ENCODE measurements around the gene IDI2. TPM values are rescaled to one million over a fixed set of nuclear protein-coding genes. Genes with fewer than 3 reads are reported as not detected.

Gene IDI2
- total and polyA plus RNA-seq, 2 of the 13 experiments (the other 11 are each of a cell fraction or from before 2014, with no cell fraction given): not detected

DNA sequence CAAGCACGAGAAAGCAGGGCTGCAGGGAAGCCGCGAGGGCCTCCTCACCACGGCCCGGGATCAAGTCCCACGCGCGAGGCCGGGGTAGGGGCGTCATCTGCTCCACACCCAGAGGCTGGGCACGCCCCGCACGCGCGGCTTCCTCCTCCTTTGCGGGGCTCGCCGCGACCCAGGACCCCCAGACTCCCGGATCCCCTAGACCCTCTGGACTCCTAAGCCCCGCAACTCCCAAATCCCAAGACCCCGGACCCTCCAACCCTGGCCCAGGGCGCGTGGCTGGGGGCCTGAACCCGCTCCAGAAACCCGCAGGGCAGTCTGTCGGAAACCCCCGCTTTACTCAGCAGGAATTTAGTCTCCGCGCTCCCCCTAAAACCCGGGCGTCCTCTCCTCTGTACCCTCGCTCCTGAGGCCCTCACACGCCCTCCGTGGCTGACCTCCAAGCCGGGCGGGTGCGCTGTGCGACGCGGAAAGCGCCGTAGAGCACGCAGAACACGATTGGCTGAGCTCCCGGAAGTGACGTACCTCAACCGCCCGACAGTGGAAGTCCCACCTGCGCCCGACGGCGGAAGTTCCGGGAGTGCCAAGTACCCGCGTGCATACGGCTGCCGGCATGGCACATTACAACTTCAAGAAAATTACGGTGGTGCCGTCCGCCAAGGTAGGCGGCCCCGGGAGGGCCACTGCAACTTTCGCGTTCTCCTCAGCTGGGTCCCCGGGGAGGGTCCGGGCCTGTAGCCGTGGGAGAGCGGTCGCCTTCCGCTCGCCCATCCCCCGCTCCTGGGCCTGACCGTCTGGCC lies 37.6 kb downstream of the IDI2 start, which contains the start of gene GTPBP4 (continued):
- TF ChIP-seq, protein P1, sequence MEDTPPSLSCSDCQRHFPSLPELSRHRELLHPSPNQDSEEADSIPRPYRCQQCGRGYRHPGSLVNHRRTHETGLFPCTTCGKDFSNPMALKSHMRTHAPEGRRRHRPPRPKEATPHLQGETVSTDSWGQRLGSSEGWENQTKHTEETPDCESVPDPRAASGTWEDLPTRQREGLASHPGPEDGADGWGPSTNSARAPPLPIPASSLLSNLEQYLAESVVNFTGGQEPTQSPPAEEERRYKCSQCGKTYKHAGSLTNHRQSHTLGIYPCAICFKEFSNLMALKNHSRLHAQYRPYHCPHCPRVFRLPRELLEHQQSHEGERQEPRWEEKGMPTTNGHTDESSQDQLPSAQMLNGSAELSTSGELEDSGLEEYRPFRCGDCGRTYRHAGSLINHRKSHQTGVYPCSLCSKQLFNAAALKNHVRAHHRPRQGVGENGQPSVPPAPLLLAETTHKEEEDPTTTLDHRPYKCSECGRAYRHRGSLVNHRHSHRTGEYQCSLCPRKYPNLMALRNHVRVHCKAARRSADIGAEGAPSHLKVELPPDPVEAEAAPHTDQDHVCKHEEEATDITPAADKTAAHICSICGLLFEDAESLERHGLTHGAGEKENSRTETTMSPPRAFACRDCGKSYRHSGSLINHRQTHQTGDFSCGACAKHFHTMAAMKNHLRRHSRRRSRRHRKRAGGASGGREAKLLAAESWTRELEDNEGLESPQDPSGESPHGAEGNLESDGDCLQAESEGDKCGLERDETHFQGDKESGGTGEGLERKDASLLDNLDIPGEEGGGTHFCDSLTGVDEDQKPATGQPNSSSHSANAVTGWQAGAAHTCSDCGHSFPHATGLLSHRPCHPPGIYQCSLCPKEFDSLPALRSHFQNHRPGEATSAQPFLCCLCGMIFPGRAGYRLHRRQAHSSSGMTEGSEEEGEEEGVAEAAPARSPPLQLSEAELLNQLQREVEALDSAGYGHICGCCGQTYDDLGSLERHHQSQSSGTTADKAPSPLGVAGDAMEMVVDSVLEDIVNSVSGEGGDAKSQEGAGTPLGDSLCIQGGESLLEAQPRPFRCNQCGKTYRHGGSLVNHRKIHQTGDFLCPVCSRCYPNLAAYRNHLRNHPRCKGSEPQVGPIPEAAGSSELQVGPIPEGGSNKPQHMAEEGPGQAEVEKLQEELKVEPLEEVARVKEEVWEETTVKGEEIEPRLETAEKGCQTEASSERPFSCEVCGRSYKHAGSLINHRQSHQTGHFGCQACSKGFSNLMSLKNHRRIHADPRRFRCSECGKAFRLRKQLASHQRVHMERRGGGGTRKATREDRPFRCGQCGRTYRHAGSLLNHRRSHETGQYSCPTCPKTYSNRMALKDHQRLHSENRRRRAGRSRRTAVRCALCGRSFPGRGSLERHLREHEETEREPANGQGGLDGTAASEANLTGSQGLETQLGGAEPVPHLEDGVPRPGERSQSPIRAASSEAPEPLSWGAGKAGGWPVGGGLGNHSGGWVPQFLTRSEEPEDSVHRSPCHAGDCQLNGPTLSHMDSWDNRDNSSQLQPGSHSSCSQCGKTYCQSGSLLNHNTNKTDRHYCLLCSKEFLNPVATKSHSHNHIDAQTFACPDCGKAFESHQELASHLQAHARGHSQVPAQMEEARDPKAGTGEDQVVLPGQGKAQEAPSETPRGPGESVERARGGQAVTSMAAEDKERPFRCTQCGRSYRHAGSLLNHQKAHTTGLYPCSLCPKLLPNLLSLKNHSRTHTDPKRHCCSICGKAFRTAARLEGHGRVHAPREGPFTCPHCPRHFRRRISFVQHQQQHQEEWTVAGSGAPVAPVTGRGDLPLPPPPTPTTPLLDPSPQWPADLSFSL (CRISPR knock-in tag; IDR thresholded peaks at IDR 0.05): 0 out of 2 replicates have a peak, but pooled peaks have one; percentile 18
- TF ChIP-seq ZNF251 (CRISPR knock-in tag; IDR thresholded peaks at IDR 0.05): no peak
- no peak for TF ChIP-seq PAWR (CRISPR knock-in tag; IDR thresholded peaks at IDR 0.05; ENCODE audit: borderline replicate concordance)
- TF ChIP-seq ZC3H13 (CRISPR knock-in tag; IDR thresholded peaks at IDR 0.05): no peak
- TF ChIP-seq SMYD3 (CRISPR knock-in tag; IDR thresholded peaks at IDR 0.05): no peak
- TF ChIP-seq AGO2 (optimal IDR thresholded peaks at IDR 0.05; ENCODE audit: low read depth, low read length): peak; percentile 56
- peak; percentile 73 for TF ChIP-seq MED13 (CRISPR knock-in tag; IDR thresholded peaks at IDR 0.05)
- TF ChIP-seq ZC3H4 (CRISPR knock-in tag; IDR thresholded peaks at IDR 0.05; ENCODE audit: borderline replicate concordance): no peak
- peak; percentile 86; the same call in 1 of the 2 replicates for TF ChIP-seq ZNF44 (CRISPR knock-in tag; IDR thresholded peaks at IDR 0.05)
- peak; percentile 49; the same call in 1 of the 2 replicates for TF ChIP-seq ZNF234 (CRISPR knock-in tag; conservative IDR thresholded peaks at IDR 0.05)
- 0 out of 2 replicates have a peak, but pooled peaks have one; percentile 13 for TF ChIP-seq AKAP8 (CRISPR knock-in tag; IDR thresholded peaks at IDR 0.05)
- TF ChIP-seq, protein P2, sequence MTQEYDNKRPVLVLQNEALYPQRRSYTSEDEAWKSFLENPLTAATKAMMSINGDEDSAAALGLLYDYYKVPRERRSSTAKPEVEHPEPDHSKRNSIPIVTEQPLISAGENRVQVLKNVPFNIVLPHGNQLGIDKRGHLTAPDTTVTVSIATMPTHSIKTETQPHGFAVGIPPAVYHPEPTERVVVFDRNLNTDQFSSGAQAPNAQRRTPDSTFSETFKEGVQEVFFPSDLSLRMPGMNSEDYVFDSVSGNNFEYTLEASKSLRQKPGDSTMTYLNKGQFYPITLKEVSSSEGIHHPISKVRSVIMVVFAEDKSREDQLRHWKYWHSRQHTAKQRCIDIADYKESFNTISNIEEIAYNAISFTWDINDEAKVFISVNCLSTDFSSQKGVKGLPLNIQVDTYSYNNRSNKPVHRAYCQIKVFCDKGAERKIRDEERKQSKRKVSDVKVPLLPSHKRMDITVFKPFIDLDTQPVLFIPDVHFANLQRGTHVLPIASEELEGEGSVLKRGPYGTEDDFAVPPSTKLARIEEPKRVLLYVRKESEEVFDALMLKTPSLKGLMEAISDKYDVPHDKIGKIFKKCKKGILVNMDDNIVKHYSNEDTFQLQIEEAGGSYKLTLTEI (CRISPR knock-in tag; conservative IDR thresholded peaks at IDR 0.05): no peak
- no peak for TF ChIP-seq NFATC3 (CRISPR knock-in tag; IDR thresholded peaks at IDR 0.05)
- TF ChIP-seq, protein P3, sequence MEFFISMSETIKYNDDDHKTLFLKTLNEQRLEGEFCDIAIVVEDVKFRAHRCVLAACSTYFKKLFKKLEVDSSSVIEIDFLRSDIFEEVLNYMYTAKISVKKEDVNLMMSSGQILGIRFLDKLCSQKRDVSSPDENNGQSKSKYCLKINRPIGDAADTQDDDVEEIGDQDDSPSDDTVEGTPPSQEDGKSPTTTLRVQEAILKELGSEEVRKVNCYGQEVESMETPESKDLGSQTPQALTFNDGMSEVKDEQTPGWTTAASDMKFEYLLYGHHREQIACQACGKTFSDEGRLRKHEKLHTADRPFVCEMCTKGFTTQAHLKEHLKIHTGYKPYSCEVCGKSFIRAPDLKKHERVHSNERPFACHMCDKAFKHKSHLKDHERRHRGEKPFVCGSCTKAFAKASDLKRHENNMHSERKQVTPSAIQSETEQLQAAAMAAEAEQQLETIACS (CRISPR knock-in tag; IDR thresholded peaks at IDR 0.05): peak; percentile 29; the same call in 1 of the 2 replicates
- TF ChIP-seq, protein P4, sequence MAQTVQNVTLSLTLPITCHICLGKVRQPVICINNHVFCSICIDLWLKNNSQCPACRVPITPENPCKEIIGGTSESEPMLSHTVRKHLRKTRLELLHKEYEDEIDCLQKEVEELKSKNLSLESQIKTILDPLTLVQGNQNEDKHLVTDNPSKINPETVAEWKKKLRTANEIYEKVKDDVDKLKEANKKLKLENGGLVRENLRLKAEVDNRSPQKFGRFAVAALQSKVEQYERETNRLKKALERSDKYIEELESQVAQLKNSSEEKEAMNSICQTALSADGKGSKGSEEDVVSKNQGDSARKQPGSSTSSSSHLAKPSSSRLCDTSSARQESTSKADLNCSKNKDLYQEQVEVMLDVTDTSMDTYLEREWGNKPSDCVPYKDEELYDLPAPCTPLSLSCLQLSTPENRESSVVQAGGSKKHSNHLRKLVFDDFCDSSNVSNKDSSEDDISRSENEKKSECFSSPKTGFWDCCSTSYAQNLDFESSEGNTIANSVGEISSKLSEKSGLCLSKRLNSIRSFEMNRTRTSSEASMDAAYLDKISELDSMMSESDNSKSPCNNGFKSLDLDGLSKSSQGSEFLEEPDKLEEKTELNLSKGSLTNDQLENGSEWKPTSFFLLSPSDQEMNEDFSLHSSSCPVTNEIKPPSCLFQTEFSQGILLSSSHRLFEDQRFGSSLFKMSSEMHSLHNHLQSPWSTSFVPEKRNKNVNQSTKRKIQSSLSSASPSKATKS (CRISPR knock-in tag; IDR thresholded peaks at IDR 0.05): no peak
- no peak for TF ChIP-seq ZNF670 (CRISPR knock-in tag; IDR thresholded peaks at IDR 0.05; ENCODE audit: borderline replicate concordance)
- TF ChIP-seq PHF8 (CRISPR knock-in tag; IDR thresholded peaks at IDR 0.05): peak; percentile 90
